Measurements from ENCODE around the gene MACF1. TPM values are rescaled to one million over a fixed set of nuclear protein-coding genes. Genes with fewer than 3 reads are reported as not detected.

Gene MACF1
- total RNA-seq, 4 donors from 2014 or later: 421 to 942 (median 545) TPM

DNA sequence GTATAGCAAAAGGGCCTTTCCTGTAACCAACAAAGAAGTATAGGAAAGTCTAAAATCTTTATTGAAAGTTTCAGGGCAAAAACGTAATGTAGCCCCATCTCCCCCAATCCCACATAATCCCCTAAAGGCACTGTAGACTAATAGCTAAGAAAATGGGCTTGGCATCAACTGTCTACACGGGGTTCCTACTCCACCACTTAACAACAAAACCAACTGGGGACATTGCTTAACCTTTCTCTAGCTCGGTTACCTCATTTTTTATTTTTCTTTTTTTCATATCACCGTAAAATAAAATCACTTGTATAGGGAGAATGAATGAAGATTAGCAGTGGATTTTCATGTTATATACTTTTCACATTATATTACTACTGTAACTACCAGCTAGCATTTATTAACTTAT is 12.3 kb downstream of the MACF1 start:
- Histone ChIP-seq H3K4me1 (peaks cover 45% of the 10 kb centered on the region), H3K9me3 (no peaks in the 10 kb centered on the region), H3K27ac (no peak overlapping the region), H3K36me3 (no peaks in the 10 kb centered on the region), H3K27me3 (no peaks in the 10 kb centered on the region), H3K4me3 (no peak overlapping the region)
- TF ChIP-seq EP300 (IDR thresholded peaks at IDR 0.05) (no peak), POLR2AphosphoS5 (IDR thresholded peaks at IDR 0.05) (no peak), POLR2A (IDR thresholded peaks at IDR 0.05) (no peak)
- TF ChIP-seq, protein P1, sequence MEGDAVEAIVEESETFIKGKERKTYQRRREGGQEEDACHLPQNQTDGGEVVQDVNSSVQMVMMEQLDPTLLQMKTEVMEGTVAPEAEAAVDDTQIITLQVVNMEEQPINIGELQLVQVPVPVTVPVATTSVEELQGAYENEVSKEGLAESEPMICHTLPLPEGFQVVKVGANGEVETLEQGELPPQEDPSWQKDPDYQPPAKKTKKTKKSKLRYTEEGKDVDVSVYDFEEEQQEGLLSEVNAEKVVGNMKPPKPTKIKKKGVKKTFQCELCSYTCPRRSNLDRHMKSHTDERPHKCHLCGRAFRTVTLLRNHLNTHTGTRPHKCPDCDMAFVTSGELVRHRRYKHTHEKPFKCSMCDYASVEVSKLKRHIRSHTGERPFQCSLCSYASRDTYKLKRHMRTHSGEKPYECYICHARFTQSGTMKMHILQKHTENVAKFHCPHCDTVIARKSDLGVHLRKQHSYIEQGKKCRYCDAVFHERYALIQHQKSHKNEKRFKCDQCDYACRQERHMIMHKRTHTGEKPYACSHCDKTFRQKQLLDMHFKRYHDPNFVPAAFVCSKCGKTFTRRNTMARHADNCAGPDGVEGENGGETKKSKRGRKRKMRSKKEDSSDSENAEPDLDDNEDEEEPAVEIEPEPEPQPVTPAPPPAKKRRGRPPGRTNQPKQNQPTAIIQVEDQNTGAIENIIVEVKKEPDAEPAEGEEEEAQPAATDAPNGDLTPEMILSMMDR (IDR thresholded peaks at IDR 0.05): no peak
- no peak for DNase-seq (ENCODE audit: low spot score in 2 of 2)
- WGBS: 70% methylated on average over 4 of the region's 4 CpGs

DNA sequence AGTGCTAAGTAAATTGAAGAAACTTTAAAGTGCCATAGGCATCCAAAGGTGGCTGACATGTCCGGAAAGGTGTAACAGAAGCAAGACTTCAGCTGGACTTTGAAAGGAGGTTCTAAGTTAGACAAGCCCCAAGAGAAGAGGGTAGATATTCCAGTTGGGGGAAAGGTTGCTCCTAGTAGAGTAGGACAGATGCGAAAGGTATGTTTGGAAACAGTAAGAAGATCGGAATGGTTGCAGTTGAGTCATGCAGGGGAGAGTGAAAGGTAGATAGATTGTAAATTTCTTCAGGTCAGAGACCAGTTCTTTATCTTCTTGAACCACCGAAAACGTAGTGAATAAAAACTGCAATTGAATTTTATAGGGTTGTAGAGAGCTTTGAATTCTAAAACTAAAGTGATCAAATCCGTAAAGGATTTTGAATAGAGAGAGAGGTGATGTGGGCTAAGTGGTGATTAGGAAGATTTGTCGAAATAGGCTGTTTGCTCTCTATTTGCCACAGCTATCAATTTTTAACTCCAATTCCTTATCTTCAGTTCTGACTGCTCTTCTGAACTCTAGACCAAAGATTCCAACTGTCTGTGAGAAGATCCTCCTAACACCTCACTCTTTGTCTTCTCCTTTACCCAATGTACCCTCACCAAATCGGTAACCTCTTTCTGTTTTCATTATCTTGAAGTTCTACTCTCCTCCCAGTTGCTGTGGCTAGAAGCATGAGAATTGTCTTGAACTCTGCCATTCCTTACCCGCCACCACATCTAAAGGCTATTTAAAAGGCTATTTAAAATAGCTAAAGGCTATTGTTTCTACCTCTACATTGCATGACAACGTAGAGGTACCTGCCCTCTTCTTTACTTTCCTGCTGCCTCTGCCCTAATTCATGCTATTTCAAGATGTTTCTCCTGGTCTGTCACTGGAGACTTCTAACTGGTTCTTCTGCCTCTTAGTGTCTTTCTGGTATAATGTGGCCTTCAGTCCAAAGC is 16.7 kb downstream of the MACF1 start:
- no peaks in the 10 kb centered on the region for H3K27me3 ChIP-seq
- TF ChIP-seq POLR2AphosphoS5 (IDR thresholded peaks at IDR 0.05) (no peak), POLR2A (IDR thresholded peaks at IDR 0.05) (no peak), EP300 (IDR thresholded peaks at IDR 0.05) (no peak)
- TF ChIP-seq, protein P1 (IDR thresholded peaks at IDR 0.05): no peak
- H3K27ac ChIP-seq: no peak overlapping the region
- WGBS: 92% methylated on average over 10 of the region's 10 CpGs
- H3K4me3 ChIP-seq: no peak overlapping the region
- H3K9me3 ChIP-seq: no peaks in the 10 kb centered on the region
- H3K4me1 ChIP-seq: peaks cover 12% of the 10 kb centered on the region
- no peaks in the 10 kb centered on the region for H3K36me3 ChIP-seq
- no peak for DNase-seq (ENCODE audit: low spot score in 2 of 2)

DNA sequence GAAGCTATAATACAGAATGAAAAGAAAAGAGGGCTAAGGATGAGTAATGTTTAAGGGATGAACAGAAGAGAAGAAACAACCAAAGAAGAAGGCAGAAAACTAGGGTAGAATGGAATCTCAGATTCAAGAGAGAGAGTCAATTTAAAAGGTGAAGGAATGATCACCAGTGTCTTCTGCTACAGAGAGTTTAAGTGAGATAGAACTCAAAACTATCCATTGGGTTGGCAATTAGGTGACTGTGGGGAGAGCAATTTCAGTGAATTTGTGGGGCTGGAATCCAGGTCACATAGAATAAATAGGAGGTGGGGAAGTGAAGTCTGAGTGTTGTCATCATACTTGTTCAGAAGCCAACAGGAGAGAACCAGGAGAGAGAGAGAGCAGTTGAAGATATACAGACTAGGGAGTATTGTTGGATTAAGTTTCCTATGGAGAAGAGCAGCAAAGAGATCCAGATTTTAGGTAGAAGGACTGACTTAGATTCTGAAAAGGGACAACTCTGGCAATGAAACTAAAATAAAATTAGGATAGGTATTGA is 19.9 kb downstream of the MACF1 start:
- peaks cover 5% of the 10 kb centered on the region for H3K4me1 ChIP-seq

DNA sequence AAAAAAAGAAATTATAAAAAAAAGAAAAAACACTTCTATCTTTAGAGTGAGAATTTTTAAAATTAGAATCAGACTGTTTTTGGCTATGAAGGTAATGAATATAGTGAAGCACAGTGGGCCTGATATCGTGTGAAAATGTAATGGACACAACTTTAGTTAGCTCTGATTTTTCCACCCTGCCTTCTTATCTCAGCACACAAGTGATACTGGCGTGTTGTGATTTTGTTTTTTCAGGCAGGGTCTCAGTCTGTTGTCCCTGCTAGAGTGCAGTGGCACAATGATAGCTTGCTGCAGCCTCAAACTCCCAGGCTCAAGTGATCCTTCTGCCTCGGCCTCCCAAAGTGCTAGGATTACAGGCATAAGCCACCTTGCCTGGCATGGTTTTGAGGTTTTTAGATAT is 22.3 kb downstream of the MACF1 start:
- no peak overlapping the region for H3K27ac ChIP-seq
- no peaks in the 10 kb centered on the region for H3K36me3 ChIP-seq
- H3K4me1 ChIP-seq: peaks cover 21% of the 10 kb centered on the region
- H3K27me3 ChIP-seq: no peaks in the 10 kb centered on the region
- WGBS: 90% methylated on average over 3 of the region's 3 CpGs
- DNase-seq (ENCODE audit: low spot score in 2 of 2): no peak
- no peak overlapping the region for H3K4me3 ChIP-seq
- no peaks in the 10 kb centered on the region for H3K9me3 ChIP-seq
- TF ChIP-seq POLR2AphosphoS5 (IDR thresholded peaks at IDR 0.05) (no peak), POLR2A (IDR thresholded peaks at IDR 0.05) (no peak), EP300 (IDR thresholded peaks at IDR 0.05) (no peak)
- TF ChIP-seq, protein P1 (IDR thresholded peaks at IDR 0.05): no peak

More for the DNA sequence above, 19.9 kb downstream of the MACF1 start:
- Histone ChIP-seq H3K36me3 (no peaks in the 10 kb centered on the region), H3K27ac (no peak overlapping the region), H3K9me3 (no peaks in the 10 kb centered on the region), H3K4me3 (no peak overlapping the region), H3K27me3 (no peaks in the 10 kb centered on the region)
- DNase-seq (ENCODE audit: low spot score in 2 of 2): no peak
- TF ChIP-seq EP300 (IDR thresholded peaks at IDR 0.05) (no peak), POLR2A (IDR thresholded peaks at IDR 0.05) (no peak), POLR2AphosphoS5 (IDR thresholded peaks at IDR 0.05) (no peak)
- TF ChIP-seq, protein P1 (IDR thresholded peaks at IDR 0.05): no peak

DNA sequence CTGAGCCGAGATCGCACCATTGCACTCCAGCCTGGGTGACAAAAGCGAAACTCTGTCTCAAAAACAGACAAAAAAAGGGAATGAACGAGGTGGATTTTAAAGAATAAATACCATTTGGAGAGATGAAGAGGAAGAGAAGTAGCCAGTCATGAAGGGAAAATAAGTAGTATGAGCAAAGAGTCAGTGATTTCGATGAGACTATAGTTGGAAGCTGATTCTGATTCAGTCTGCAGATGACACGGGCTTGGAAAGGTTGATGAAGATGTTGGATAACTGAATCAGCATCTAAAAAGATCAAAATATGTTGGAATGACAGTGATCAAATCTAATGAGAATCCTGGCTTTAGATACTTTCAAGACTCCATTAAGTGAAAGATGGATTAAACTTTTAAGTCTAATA is 23.8 kb downstream of the MACF1 start:
- TF ChIP-seq EP300 (IDR thresholded peaks at IDR 0.05) (no peak), POLR2A (IDR thresholded peaks at IDR 0.05) (no peak), POLR2AphosphoS5 (IDR thresholded peaks at IDR 0.05) (no peak)
- TF ChIP-seq, protein P1 (IDR thresholded peaks at IDR 0.05): no peak
- H3K27ac ChIP-seq: no peak overlapping the region
- H3K9me3 ChIP-seq: no peaks in the 10 kb centered on the region
- peaks cover 21% of the 10 kb centered on the region for H3K4me1 ChIP-seq
- no peak overlapping the region for H3K4me3 ChIP-seq
- peaks cover 5% of the 10 kb centered on the region for H3K36me3 ChIP-seq
- no peaks in the 10 kb centered on the region for H3K27me3 ChIP-seq
- 94% methylated on average over 6 of the region's 6 CpGs for WGBS
- no peak for DNase-seq (ENCODE audit: low spot score in 2 of 2)
